HepG2 (cell line): ENCODE measurements around the gene G6PC3. TPM values are rescaled to one million over a fixed set of nuclear protein-coding genes. Genes with fewer than 3 reads are reported as not detected.

ENCODE experiments used
- ATAC-seq: fragments of 200-7000 bp; cut with Tn5 transposase; 3 replicates; pipeline ENCODE4 v1.9.1; 2020; ENCODE audit warnings: mild to moderate bottlenecking, moderate library complexity
- BruUV-seq: library from RNA; stranded (reverse); fragments of 400-500 nt; replicated peaks from 2 replicates; lab custom pipeline; 2021; lab: Mats Ljungman, UMichigan
- CTCF ChIA-PET: fragments of 300-600 bp; formaldehyde crosslinking; extraction: SDS; loops from one replicate; lab custom pipeline; 2021; ENCODE audit warnings: low total read pairs, inconsistent platforms, low intra/inter-chr PET ratio; lab: Yijun Ruan, JAX
- POLR2A ChIA-PET: fragments of 350-600 bp; sonication (Branson Sonifier 250); formaldehyde crosslinking; loops from one replicate; lab custom pipeline; 2020; ENCODE audit warnings: antibody characterized with exemption, inconsistent platforms; lab: Yijun Ruan, JAX
- DNase-seq: peaks from one replicate; pipeline ENCODE4 v3.0.0-alpha.2; 2015; ENCODE audit warnings: low spot score
- FAIRE-seq: peaks from 3 replicates; lab custom pipeline; 2011; peaks lifted over from hg19 to GRCh38; lab: Jason Lieb, UNC
- H2AFZ ChIP-seq: one replicate; pipeline ENCODE4 v1.6.1; 2011; ENCODE audit warnings: low read length, inconsistent platforms
- H3K27ac ChIP-seq: fragments of 300-600 bp; 3 replicates; pipeline ENCODE4 v1.8.0; 2011; ENCODE audit warnings: mixed run types, mild to moderate bottlenecking, mixed read lengths, low read length, inconsistent platforms; ENCODE audit not compliant: insufficient read depth; ENCODE audit errors: extremely low read length
- H3K27me3 ChIP-seq, 2 experiments: fragments of 200-600 bp in 1 of 2; 2 replicates in 1 of 2; 3 replicates in 1 of 2; pipeline versions ENCODE4 v1.6.0 to v1.8.0; 2011; ENCODE audit warnings: low read length in 2 of 2, mild to moderate bottlenecking in 2 of 2, moderate library complexity in 2 of 2, inconsistent platforms in 1 of 2; ENCODE audit not compliant: insufficient read depth in 2 of 2, control insufficient read depth in 1 of 2
- H3K36me3 ChIP-seq, 2 experiments: fragments of 200-600 bp in 1 of 2; replicated peaks in 1 of 2; 2 replicates in 1 of 2; 3 replicates in 1 of 2; pipeline versions ENCODE4 v1.5.1 to v1.8.0; 2011; ENCODE audit warnings: low read length in 2 of 2, inconsistent platforms in 1 of 2; ENCODE audit not compliant: insufficient read depth in 2 of 2, control insufficient read depth in 1 of 2
- H3K4me1 ChIP-seq: 2 replicates; pipeline ENCODE4 v1.5.1; 2012; ENCODE audit warnings: low read length, inconsistent platforms; ENCODE audit not compliant: insufficient read depth
- H3K4me2 ChIP-seq: 2 replicates; pipeline ENCODE4 v1.6.0; 2011; ENCODE audit warnings: low read depth, low read length, inconsistent platforms
- H3K4me3 ChIP-seq, 3 experiments: fragments of 200-600 bp in 1 of 3; sonication (generic), shearing (Covaris generic) in 1 of 3; replicated peaks in 1 of 3; 2 replicates each; pipeline ENCODE4 v1.5.1; 2011 to 2016; ENCODE audit warnings: low read length in 3 of 3, inconsistent platforms in 2 of 3, low read depth in 2 of 3, mild to moderate bottlenecking in 2 of 3, control low read depth in 1 of 3, mixed read lengths in 1 of 3; ENCODE audit not compliant: insufficient read depth in 1 of 3
- H3K79me2 ChIP-seq: one replicate; pipeline ENCODE4 v1.6.1; 2011; ENCODE audit warnings: low read length, inconsistent platforms; ENCODE audit not compliant: insufficient read depth
- H3K9ac ChIP-seq: 2 replicates; pipeline ENCODE4 v1.6.0; 2011; ENCODE audit warnings: mild to moderate bottlenecking, low read depth, low read length, inconsistent platforms; ENCODE audit not compliant: insufficient read depth
- H3K9me3 ChIP-seq: 2 replicates; pipeline ENCODE4 v1.5.1; 2012; ENCODE audit warnings: mild to moderate bottlenecking, low read length
- H4K20me1 ChIP-seq: 2 replicates; pipeline ENCODE4 v1.6.0; 2011; ENCODE audit warnings: inconsistent platforms, mild to moderate bottlenecking, low read length, moderate library complexity; ENCODE audit not compliant: insufficient read depth
- AGO2 ChIP-seq: fragments of 200-400 bp; formaldehyde crosslinking; optimal IDR thresholded peaks from 2 replicates; pipeline ENCODE3; 2017; ENCODE audit warnings: mild to moderate bottlenecking, low read depth, low read length, moderate library complexity
- FOXO1 ChIP-seq: sonication (generic); formaldehyde crosslinking; IDR thresholded peaks from 2 replicates; pipeline ENCODE4 v1.4.0; 2020; ENCODE audit warnings: missing genetic modification reagents
- MIER3 ChIP-seq: IDR thresholded peaks from 2 replicates; pipeline ENCODE4 v1.6.1; 2016; ENCODE audit warnings: missing compliant biosample characterization, borderline replicate concordance
- POLR2A ChIP-seq, 2 experiments: IDR thresholded peaks; 2 replicates each; pipeline ENCODE4 v1.6.1; 2011; ENCODE audit warnings: low read depth in 2 of 2, low read length in 2 of 2, mild to moderate bottlenecking in 1 of 2, moderate library complexity in 1 of 2; ENCODE audit not compliant: insufficient read depth in 1 of 2
- RBFOX2 ChIP-seq: fragments of 200-400 bp; formaldehyde crosslinking; IDR thresholded peaks from 2 replicates; pipeline ENCODE4 v1.6.1; 2017; ENCODE audit warnings: low read depth, mild to moderate bottlenecking, low read length
- ZNF121 ChIP-seq: sonication (generic); formaldehyde crosslinking; IDR thresholded peaks from 2 replicates; pipeline ENCODE4 v1.5.0; 2020; ENCODE audit warnings: mild to moderate bottlenecking, missing genetic modification reagents
- ZNF20 ChIP-seq: sonication (generic); formaldehyde crosslinking; IDR thresholded peaks from 2 replicates; pipeline ENCODE4 v1.4.0; 2020; ENCODE audit warnings: mild to moderate bottlenecking, moderate library complexity, missing genetic modification reagents
- ZNF563 ChIP-seq: sonication (generic); formaldehyde crosslinking; IDR thresholded peaks from 2 replicates; pipeline ENCODE4 v1.8.0; 2022; ENCODE audit warnings: mild to moderate bottlenecking, moderate library complexity, missing genetic modification reagents
- WGBS: methylation state at CpG from one replicate; pipeline ENCODE4 v1.1.6; 2017; ENCODE audit warnings: low lambda C conversion rate; 5-methylcytosine and 5-hydroxymethylcytosine counted together
- in situ Hi-C: cut with HindIII; loops from 2 replicates; pipeline ENCODE4 v1.10.0; 2017; ENCODE audit warnings: low pct_unique_long_range_greater_than_20kb; ENCODE audit not compliant: extremely low pct_ligation_motif_present
- intact Hi-C: fragments of 100-400 bp; cut with micrococcal nuclease; formaldehyde crosslinking; loops from one replicate; pipeline ENCODE4 v1.10.0; 2022; ENCODE audit not compliant: unreplicated experiment
- polyA plus RNA-seq, 8 experiments: library from polyadenylated mRNA; depleted of rRNA in 3 of 8; stranded (reverse) in 7 of 8; unstranded in 1 of 8; fragments of >200 nt; fragmentation: Illumina TruSeq in 4 of 8; extraction: Trizol in 4 of 8; gene quantifications; 2 replicates each; pipeline versions ENCODE4 v1.2.1 to v1.2.3, GENCODE V29; 2011 to 2016; ENCODE audit warnings: low read depth in 4 of 8, missing spikeins in 1 of 8, mixed read lengths in 1 of 8; ENCODE audit not compliant: insufficient read depth in 1 of 8
- total RNA-seq, 5 experiments: library from RNA; depleted of rRNA; stranded (reverse); fragments of >200 nt; fragmentation: Illumina TruSeq; extraction: Trizol; gene quantifications; 2 replicates each; pipeline ENCODE4 v1.2.3, GENCODE V29; 2016; ENCODE audit warnings: low read depth in 1 of 5

G6PC3 gene
- total and polyA plus RNA-seq, 2 of the 13 experiments (the other 11 are each of a cell fraction or from before 2014, with no cell fraction given), result 38.5 to 75.8 TPM

DNA sequence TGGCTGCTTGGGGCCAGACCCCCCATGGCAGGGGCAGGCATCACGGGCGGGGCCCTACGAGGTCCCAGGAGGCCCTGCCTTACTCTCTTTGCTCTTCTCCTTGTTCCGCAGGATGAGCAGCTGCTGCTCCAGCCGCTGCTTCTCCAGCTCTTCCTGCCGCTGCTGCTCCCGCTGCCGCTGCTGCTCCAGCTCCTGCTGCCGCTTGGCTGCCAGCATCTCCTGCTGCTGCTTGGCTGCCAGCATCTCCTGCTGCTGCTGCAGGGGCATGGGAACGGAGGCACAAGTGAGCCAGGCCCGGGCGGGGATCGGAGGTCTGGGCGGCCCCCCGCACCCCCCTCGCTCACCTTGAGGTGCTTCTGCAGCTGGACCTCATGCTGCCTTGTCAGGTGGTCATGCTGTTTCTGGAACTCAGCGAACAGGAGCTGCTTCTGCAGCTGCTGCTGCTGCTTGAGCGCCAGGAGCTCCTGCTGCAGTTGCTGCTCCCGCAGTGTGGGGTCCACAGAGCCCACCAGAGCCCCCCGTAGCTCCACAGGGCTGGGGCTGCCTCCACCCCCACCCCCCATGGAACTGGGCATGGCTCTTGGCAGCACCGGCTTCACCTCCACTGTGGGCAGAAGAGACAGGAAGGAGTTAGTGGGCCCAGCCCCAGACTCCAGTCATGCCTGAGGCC lies 22.8 kb downstream of the G6PC3 start:
- no peaks in the 10 kb centered on the region for H3K9me3 ChIP-seq
- BruUV-seq, result no TSS peak
- intact Hi-C loops, result no loop called here
- DNase-seq, result no peak
- H3K4me1 ChIP-seq, result peaks cover 38% of the 10 kb centered on the region
- peaks cover 7% of the 10 kb centered on the region; the same call in 1 of the 2 replicates for H4K20me1 ChIP-seq
- peaks cover 8% of the 10 kb centered on the region for H3K79me2 ChIP-seq
- FAIRE-seq, result no peak
- in situ Hi-C loops, result no loop called here
- ChIA-PET CTCF (no interaction called here), POLR2A (no interaction called here)
- H3K4me2 ChIP-seq, result no peak overlapping the region
- H3K27me3 ChIP-seq, result no peaks in the 10 kb centered on the region
- H2AFZ ChIP-seq, result no peak overlapping the region
- ATAC-seq, result no peak
- 97% methylated on average over 17 of the region's 21 CpGs for WGBS
- TF ChIP-seq ZNF20 (no peak), MIER3 (no peak), AGO2 (peak; percentile 89), ZNF121 (CRISPR knock-in tag) (no peak), FOXO1 (CRISPR knock-in tag) (no peak), RBFOX2 (peak; percentile 26; the same call in 1 of the 2 replicates), ZNF563 (CRISPR knock-in tag) (peak; percentile 33; the same call in 1 of the 2 replicates), POLR2A (IDR thresholded peaks at IDR 0.05; ENCODE audit: insufficient read depth in 1 of 2, low read depth in 2 of 2, low read length in 2 of 2) (no peak)
- H3K36me3 ChIP-seq, result peaks cover 15 to 32% of the 10 kb centered on the region in 2 experiments
- H3K27ac ChIP-seq, result no peak overlapping the region
- no peak overlapping the region for H3K9ac ChIP-seq
- no peak overlapping the region for H3K4me3 ChIP-seq
